Tibial artery (tissue), 4 donors: ENCODE measurements around the gene UBA1.

Experiments used
- DNase-seq, 2 donors: peaks; one replicate each; pipeline ENCODE4 v3.0.0-alpha.2; 2019
- H3K27ac ChIP-seq, 2 donors: fragments of 200-600 bp; sonication (generic) in 1 of 2; 1 replicate in 1 of 2; 2 replicates in 1 of 2; pipeline ENCODE4 v1.5.1; 2018 to 2019; ENCODE audit warnings: mild to moderate bottlenecking in 1 of 2
- H3K27me3 ChIP-seq, 2 donors: fragments of 200-600 bp; sonication (generic) in 1 of 2; one replicate each; pipeline versions ENCODE4 v1.5.1 to v1.6.0; 2016 to 2019
- H3K36me3 ChIP-seq, 3 donors: fragments of 200-600 bp; sonication (generic) in 2 of 3; one replicate each; pipeline ENCODE4 v1.5.1; 2016 to 2019; ENCODE audit warnings: mild to moderate bottlenecking in 2 of 3
- H3K4me1 ChIP-seq, 4 donors: fragments of 200-600 bp; sonication (generic) in 2 of 4; 1 replicate in 3 of 4; 2 replicates in 1 of 4; pipeline ENCODE4 v1.5.1; 2016 to 2019
- H3K4me3 ChIP-seq, 2 donors: fragments of 200-600 bp; sonication (generic) in 1 of 2; 1 replicate in 1 of 2; 2 replicates in 1 of 2; pipeline ENCODE4 v1.5.1; 2018 to 2019; ENCODE audit warnings: mild to moderate bottlenecking in 2 of 2
- H3K9me3 ChIP-seq, 3 donors: fragments of 200-600 bp; sonication (generic) in 1 of 3; one replicate each; pipeline ENCODE4 v1.5.1; 2016 to 2019
- CTCF ChIP-seq, 2 experiments: fragments of 200-600 bp in 1 of 2; fragments of 450-650 bp in 1 of 2; IDR thresholded peaks; one replicate each; pipeline ENCODE4 v1.5.1; 2017 to 2019; ENCODE audit warnings: antibody characterized with exemption in 2 of 2, mild to moderate bottlenecking in 1 of 2, moderate library complexity in 1 of 2
- intact Hi-C: fragments of 100-400 bp; cut with DNase I; formaldehyde crosslinking; loops from one replicate; pipeline ENCODE4 v1.15.0; 2023; ENCODE audit warnings: low total_unique reads

The UBA1 gene

GRCh38 chrX:47218920-47219815, 25.5 kb downstream of the UBA1 start:
- Histone ChIP-seq H3K4me3 (peak overlapping the region; percentile 88 to 93), H3K9me3 (no peaks in the 10 kb centered on the region), H3K36me3 (peaks cover 5 to 36% (median 34%) of the 10 kb centered on the region in 3 donors), H3K27me3 (no peaks in the 10 kb centered on the region), H3K4me1 (peaks cover 0 to 28% (median 21%) of the 10 kb centered on the region in 4 donors), H3K27ac (peak overlapping the region; percentile 94 to 96)
- DNase-seq = peak; percentile 36 to 73
- intact Hi-C loops = no loop called here
- TF ChIP-seq CTCF (IDR thresholded peaks at IDR 0.05) = no peak

GRCh38 chrX:47221756-47222155, 28.1 kb downstream of the UBA1 start:
- DNase-seq = no peak
- intact Hi-C loops = no loop called here
- Histone ChIP-seq H3K4me1 (peaks cover 0 to 24% (median 15%) of the 10 kb centered on the region in 4 donors), H3K27ac (no peak overlapping the region), H3K4me3 (no peak overlapping the region), H3K9me3 (no peaks in the 10 kb centered on the region), H3K27me3 (no peaks in the 10 kb centered on the region), H3K36me3 (peaks cover 14 to 40% (median 39%) of the 10 kb centered on the region in 3 donors)
- TF ChIP-seq CTCF (IDR thresholded peaks at IDR 0.05) = no peak

- Histone ChIP-seq H3K36me3 (peaks cover 19 to 51% (median 48%) of the 10 kb centered on the region in 3 donors), H3K4me3 (no peak overlapping the region), H3K4me1 (peaks cover 0 to 18% (median 10%) of the 10 kb centered on the region in 4 donors), H3K9me3 (no peaks in the 10 kb centered on the region), H3K27me3 (no peaks in the 10 kb centered on the region), H3K27ac (no peak overlapping the region)
- intact Hi-C loops = no loop called here
- DNase-seq = peak in 1 of 2 donors; percentile 28
- TF ChIP-seq CTCF (IDR thresholded peaks at IDR 0.05) = no peak
Measured at GRCh38 chrX:47222751-47223350, 29.2 kb downstream of the UBA1 start.

GRCh38 chrX:47223476-47224250, 30.0 kb downstream of the UBA1 start:
- H3K36me3 ChIP-seq = peaks cover 21 to 56% (median 54%) of the 10 kb centered on the region in 3 donors
- peak in 1 of 2 donors; percentile 13 for DNase-seq

More at GRCh38 chrX:47223476-47224250, 30.0 kb downstream of the UBA1 start:
- TF ChIP-seq CTCF (IDR thresholded peaks at IDR 0.05) = no peak
- no peak overlapping the region for H3K27ac ChIP-seq
- intact Hi-C loops = no loop called here
- no peak overlapping the region for H3K4me3 ChIP-seq
- no peaks in the 10 kb centered on the region for H3K27me3 ChIP-seq
- no peaks in the 10 kb centered on the region for H3K9me3 ChIP-seq
- peaks cover 0 to 18% (median 10%) of the 10 kb centered on the region in 4 donors for H3K4me1 ChIP-seq
